ENCODE measurements around the gene MPPED2.

The MPPED2 gene

DNA sequence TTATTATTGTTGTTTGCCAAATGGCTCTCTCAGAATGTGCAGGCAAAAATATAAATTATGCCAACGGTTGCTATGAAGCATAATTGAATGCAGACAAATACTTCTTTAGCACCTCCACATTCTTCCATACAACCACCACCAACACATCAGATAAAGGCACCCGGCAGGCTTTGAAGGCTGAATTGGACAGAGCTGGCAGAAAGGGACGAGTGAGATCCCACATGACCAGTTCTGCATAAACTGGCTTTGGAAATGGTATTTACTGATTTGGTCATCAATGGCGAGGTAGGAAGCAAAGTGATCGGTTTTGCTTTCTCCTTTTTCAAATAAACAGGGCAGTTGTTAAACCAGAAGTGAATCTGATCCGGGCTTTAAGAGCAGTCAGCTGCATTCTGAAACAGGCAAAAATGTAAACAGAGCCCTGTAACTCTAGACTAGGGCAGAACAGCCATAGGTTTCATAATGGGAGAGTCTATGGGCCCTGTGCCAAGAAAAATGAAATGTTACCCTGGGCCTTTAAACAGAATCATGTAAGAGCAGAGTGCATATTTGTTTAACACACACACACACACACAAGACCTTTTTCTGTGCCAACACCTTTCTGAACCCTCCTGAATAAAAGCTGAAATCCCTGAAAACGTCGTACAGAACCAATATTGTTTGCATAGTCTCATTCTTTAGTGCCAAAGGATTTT is 97.7 kb downstream of the MPPED2 start:
- FAIRE-seq (no peak), DNase-seq (ENCODE audit: low spot score) (no peak)

DNA sequence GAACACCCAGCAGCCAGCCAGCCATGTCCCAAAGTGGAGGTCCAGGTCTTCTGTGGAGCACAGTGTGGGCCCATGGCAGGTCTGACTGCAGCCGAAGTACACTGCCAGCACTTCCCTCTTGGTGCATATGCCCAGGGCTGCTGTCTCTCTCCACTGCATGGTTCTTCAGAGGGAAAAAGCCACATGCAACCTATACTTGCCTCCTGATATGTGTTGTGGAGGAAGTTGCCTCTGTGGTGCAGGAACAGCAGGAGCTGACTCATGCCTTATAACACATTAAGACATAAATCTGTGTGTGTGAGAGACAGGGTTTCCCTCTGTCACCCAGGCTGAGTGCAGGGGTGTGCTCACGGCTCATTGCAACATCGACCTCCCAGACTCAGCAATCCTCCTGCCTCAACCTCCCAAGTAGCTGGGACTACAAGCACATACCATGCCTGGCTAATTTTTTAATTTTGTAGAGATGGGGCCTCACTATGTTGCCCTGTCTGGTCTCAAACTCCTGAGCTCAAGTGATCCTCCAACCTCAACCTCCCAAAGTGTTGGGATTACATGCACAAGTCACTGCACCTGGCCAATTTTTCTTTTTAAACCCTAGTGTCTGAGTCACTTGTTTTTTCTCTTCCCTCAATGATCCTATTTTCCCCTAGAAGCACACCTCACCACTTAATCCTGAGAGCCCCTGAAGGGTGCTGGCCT is 98.8 kb downstream of the MPPED2 start:
- no peak for DNase-seq (ENCODE audit: low spot score)
- FAIRE-seq = no peak

DNA sequence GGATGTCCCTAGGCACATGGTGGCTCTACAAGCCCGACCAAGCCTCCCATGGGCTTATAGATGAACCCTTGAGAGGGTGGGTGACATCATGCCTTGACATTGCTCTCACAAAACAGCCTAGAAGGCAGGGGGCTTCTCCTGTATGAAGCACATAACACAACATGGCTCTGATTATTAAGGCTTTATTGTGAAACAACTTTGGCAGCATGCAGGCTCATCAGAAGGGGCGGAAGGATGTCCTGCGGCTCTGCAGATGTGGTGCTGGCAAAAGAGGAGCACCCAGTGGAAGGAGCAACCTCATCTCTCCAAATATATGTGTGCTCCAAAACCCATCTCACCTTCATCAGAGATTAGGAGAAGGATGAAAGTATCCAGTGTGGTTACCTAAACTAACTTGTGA is 100.4 kb downstream of the MPPED2 start:
- DNase-seq (ENCODE audit: low spot score) (no peak), FAIRE-seq (no peak)

DNA sequence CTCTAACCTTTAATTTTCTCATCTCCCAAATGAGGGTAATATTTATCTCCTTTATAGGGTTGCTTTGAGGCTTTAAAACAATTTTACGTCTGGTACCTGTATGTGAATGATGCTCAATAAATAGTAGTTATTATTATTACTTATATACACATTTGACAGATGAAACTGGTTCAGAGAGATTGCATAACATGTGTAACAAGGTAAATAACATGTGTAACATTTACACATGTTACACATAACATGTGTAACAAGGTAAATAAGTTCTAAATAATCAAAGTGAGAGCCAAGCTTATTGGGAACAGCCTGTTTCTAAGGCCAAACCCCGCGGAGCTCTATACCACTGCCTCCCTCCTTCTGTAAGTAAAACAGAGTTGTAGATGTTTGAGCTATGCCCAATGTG is 100.9 kb downstream of the MPPED2 start:
- FAIRE-seq (no peak), DNase-seq (ENCODE audit: low spot score) (no peak)

DNA sequence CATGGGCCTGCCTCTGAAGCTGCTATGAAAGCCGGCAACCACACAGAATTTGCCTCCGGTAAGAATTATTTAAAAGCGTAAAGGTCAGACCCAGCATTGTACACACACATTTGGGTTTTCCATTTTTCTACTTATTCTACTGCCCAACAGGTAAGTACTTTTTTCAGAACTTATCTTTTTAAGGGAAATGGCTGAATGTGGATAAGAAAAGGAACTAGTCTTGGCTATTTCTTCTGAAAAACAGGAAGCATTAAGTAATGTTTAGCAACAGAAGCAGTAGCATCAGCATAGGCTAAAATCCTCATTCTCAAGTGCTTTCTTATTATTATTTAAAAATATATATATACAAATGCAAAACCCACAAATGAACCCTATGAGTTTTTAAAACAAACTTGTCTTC is 103.1 kb downstream of the MPPED2 start:
- DNase-seq (ENCODE audit: low spot score) = no peak

DNA sequence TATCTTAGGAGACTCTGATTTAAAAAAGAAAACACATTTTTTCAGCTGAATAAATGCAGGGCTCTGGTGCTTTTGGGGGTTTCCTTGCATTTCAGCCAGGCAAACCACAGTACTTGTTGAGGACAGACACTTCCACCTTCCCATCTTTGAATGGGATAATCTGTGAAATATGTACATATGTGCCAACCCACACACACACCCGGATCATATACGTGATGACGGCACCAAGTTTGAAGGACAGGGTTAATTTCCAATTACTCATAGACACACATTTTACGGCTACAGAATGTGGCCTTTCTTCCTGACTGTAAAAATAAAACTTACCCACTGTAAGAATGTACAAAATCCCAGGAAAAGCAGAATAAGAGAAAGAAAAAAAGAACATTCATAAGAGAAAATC is 104.4 kb downstream of the MPPED2 start:
- FAIRE-seq (no peak), DNase-seq (ENCODE audit: low spot score) (no peak)

More for the DNA sequence above, 103.1 kb downstream of the MPPED2 start:
- FAIRE-seq = no peak

DNA sequence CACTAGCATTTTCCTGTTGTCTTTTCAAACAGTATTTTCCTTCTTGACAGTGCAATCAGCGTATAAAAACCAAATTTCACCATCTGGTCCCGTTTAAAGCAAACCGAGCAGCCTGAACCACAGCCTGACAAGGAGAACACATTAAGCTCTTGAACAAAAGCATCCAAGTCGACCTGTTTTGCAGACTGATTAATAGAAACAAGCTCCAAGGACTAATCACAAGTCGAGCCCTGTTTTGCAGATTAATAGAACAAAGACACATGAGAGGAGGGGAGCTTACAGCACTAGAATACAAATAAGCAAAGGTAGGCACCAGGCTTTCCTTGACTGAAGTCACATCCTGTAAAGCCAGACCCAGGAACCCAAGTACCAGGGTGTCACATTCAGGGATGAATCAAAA is 104.8 kb downstream of the MPPED2 start:
- FAIRE-seq (no peak), DNase-seq (ENCODE audit: low spot score) (no peak)

DNA sequence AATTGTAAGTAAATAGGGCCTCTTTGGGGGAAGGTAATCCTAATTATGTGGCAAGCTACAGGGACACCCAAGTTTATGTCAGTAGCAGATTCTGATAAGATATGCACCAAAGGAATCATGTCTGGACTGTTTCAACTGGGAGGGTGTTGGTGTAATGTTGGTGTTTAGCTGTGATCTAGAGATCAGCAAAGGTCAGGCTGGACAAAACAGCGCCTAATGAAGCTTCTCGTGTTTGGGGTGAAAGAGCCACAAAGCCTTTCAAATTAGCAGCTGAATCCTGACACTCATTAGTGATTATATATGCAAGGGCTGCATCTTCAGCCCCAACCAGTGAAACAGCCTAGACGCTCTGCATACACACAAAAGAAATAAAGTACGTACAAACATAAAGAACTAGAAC is 106.3 kb downstream of the MPPED2 start:
- DNase-seq (ENCODE audit: low spot score) = no peak
- no peak for FAIRE-seq

DNA sequence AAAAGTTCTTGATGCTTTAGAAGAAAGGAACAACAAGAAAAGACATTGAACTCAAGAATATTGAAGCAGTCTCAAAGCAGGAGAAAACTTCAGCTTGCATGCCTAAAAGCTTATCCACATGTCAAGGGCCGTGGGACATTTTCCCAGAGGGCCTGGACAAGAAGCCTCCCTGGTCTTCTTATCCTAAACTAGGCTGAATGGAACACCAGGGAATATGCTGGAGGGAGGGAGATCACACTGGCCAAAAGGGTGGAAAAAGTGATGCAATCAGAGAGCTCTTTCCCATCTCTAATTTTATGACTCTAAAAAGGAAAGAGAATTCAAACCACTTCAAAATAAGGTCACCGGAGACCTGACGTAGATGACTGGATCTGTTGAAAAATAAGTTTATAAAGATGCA is 107.2 kb downstream of the MPPED2 start:
- DNase-seq (ENCODE audit: low spot score) (no peak), FAIRE-seq (no peak)

DNA sequence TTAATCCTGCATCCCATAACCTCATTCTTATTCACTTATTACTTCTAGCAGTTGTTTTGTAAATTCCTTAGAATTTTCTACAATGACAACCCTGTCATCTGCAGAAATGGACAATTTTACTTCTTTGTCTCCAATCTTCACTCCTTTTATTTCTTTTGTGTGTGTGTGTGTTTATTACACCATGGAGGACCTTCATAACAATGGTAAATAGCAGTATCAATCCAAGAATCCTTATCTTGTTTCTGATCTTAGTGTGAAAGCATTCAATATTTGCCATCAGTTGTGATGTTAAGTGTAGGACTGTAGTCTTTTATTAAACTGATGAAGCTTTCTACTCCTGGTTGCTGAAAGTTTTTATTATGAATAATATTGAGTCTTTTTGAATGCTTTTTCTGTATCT is 109.1 kb downstream of the MPPED2 start:
- FAIRE-seq = no peak

DNA sequence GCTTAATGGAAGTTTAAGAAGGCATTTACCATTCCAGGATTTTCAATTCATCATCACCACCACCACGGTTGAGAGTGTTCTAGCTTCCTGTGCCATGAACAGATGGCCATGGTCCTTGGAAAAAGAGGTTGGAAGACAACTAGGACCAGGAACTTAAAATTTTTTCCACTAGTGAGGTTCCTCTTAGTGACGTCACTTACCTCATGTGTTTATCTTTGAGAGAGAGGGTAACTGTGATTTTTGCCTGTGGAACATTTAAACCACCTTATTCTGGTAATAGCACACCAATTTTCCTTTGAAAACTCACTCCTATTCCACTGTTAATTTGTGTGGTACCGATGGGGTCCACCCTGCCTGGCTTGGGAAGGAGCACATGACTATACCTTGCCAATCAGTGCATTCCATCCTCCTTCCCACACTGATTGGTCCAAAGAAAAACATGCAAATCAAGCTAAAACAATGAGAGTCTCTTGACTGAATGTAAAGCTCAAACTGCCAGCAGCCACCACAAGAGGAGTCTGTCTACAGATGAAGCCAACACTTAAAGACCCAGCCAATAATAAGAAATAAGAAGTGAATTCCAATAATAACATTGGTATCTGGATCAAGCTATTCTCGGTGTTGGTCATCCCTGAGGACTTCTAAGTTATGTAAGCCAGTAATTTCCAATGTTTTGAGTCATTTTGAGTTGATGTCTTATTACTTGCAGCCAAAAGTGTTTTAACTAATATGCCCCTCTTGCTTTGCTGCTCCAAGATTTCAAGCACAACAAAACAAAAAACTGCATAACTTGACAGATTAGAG is 111.8 kb downstream of the MPPED2 start:
- FAIRE-seq (no peak), DNase-seq (ENCODE audit: low spot score) (no peak)

More for the DNA sequence above, 109.1 kb downstream of the MPPED2 start:
- no peak for DNase-seq (ENCODE audit: low spot score)

DNA sequence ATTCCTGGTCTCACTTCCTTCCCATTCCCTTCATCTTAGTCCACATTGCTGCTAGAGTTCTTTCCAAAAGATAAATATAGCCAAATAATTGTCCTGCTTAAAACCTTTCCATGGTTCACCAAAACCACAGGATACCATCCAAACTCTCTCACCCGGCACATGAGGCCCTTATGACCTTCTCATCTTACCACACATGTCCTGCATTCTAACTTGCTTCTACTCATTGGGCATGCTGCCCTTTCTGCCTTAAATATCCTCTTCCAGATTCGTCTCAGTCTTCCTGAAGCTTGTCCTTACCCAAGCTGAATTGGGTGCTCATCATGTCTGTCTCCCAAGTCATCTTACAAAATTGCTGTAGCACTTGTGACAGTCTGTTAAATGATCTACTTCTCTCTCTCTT is 114.9 kb downstream of the MPPED2 start:
- FAIRE-seq (no peak), DNase-seq (ENCODE audit: low spot score) (no peak)

DNA sequence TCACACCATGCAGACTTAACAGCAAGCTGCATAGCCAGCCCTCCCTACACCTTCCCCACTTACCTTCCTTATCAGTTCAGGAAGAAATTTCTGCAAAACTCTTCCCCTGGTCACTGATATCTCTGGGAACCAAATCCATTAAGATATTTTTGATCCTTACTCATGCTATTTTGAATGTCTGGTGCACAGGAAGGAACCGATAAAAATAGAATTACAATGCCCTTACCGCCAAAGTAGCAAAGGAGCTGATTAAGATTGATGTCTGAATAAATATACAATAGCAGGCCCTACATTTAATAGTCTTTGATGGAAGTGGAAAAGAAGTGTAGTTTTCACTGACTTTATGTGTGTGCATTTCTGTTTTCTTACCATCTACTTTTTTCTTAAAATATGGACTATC is 117.3 kb downstream of the MPPED2 start:
- no peak for FAIRE-seq

DNA sequence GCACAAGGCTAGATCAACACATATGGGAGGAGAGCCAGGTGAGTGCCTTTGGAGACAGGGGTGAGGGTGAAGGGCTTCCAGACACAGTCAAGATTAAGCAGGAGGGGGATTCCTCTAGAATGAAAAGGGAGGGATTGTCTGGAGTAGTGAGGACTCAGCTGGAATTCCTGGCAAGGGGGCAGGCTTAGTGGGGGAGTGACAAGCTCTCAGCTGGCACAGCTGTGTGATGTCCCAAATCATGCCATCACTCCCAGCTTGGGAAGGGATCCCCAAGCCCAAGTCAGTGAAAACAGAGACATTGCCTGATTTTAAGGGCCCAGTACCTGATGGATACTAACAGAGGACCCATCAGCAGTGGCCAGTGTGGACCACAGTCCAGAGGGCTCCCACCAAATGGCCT is 119.0 kb downstream of the MPPED2 start:
- FAIRE-seq (no peak), DNase-seq (ENCODE audit: low spot score) (no peak)

More for the DNA sequence above, 117.3 kb downstream of the MPPED2 start:
- DNase-seq (ENCODE audit: low spot score) = no peak

DNA sequence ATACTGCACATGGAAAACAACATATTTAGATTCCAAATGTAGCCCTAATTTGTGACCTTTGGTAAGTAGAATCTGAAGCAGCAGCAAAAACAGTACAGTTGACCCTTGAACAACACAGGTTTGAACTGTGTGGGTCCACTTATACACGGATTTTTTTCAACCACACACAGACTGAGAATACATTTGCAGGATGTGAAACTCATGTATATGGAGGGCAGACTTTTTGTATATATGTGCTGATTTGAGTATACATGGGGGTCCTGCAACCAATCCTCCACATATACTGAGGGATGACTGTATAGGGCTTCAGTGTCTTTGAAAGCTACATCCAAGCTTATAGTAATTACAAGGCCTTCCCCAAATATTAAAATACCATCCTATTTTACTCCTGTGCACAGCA is 120.5 kb downstream of the MPPED2 start:
- DNase-seq (ENCODE audit: low spot score) (no peak), FAIRE-seq (no peak)

DNA sequence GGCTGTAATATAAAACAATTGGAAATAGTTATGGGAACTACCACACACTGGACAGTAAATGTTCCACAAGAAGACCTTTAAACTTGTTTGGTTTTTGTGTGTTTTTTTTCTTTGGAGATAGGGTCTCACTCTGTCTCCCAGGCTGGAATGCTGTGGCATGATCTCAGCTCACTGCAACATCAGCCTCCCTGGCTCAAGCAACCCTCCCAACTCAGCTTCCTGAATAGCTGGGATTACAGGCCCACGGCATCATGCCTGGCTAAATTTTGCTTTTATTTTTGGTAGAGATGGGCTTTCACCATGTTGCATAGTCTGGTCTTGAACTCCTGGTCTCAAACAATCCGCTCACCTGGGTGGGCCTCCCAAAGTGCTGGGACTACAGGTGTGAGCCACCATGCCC is 121.0 kb downstream of the MPPED2 start:
- FAIRE-seq (no peak), DNase-seq (ENCODE audit: low spot score) (no peak)

DNA sequence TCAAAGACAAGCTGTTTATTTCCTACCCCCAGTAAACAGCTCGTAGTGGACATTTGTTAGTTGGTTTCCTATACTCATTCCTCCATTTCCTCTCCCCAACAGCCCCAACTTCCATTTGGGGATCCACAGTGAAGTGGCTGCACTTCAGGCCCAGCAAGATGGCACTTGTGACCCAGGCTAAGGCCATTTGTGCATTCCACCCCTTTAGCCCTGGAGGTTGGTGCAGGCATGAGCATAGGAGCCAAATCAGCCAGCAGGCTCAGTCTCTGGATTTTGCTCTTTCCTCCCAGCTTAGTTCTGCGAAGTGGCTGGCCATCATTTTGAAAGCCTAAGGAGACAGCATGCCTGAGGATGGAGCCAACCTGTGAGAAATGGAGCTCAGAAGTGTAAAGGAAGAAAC is 122.9 kb downstream of the MPPED2 start:
- no peak for FAIRE-seq

DNA sequence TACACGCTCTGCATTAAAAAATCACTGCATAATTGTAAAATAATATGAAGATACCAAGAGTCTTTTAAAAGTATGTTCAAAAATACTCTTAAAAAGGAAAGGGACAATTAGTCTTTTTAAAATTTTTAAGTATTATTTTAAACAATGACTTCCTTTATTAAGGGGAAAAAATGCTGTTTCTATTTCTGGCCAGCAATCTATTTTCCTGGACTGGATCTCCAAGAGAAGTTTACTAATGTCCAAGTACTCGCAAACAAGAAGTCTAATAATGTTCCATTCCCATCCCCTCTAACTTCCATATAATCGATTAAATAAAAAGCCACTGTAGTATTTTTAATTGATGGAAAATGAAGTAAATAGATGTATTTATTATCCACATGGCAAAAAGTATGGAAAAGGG is 123.7 kb downstream of the MPPED2 start:
- FAIRE-seq (no peak), DNase-seq (ENCODE audit: low spot score) (no peak)

More for the DNA sequence above, 122.9 kb downstream of the MPPED2 start:
- DNase-seq (ENCODE audit: low spot score) = no peak

DNA sequence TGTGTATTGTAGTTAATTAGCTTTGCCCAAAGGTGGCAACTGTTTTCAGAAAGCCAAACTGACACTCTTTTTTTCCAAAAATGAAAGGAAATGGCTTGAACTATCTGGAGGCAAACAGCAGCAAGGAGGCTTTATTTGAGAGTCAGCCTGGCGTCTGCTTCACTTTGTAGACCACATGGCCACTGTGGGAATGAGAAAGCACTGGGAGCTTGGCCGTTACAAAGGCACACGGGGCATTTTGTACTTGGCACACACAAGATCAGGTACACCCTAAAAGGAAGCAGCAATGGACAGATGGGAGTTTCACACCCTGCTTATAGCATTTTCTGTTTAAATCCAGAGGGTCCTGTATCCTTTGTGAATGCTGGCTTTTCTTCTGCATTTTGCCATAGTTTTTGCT is 126.3 kb downstream of the MPPED2 start:
- FAIRE-seq = no peak
- no peak for DNase-seq (ENCODE audit: low spot score)

DNA sequence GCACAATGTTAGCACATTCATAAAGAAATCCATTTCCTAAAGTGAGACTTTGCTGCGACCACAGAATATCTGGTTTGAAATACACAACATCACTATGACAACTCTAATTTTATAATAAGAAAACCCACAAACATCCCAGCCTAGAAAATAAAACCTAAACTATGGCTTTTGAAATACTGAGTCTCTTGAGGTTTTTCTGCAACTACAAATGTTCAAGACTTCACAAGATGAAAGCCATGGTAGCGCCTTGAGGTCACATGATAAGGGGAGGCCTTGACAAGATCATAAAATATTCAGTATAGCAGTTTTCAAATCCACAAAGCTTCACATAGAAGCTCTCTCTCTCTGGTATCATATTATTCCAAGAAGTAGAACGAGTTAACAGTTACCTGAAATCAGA is 126.8 kb downstream of the MPPED2 start:
- DNase-seq (ENCODE audit: low spot score) (no peak), FAIRE-seq (no peak)

DNA sequence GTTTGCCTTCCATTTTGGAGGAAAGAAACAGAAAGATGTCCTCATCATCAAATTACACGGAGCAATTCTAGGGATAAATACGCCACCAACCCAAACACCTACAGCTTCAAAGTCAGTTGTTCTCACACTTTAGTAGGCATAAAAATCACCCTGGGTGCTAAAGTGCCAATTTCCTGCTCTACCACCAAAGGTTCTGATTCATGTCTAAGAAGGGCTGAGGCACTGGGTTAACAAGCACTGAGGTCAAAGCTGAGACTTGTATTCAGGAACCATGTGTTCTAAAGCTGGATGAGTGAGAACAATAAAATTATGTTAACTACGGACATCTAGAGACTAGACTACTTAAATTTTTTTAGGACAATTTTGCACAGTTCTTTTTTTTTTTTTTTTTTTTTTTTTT is 127.6 kb downstream of the MPPED2 start:
- no peak for FAIRE-seq
- no peak for DNase-seq (ENCODE audit: low spot score)

DNA sequence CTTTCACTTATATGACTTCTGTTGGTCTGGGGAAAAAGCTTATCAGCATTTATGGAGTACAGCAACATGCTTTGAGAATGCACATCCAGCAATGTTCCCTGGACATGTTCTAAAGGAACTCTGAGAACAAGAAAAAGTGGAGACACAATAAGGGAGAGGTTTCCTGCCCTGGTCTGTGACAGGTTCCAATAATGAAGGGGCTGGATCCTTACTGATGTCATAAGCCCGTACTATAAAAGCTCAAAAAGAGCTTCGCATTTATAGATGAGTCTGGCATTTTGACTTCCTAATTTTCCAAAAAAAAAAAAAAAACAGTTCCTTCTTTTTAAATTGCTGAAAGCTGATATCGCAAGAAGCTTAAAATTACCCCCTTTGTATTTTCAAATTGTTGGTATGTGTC is 129.1 kb downstream of the MPPED2 start:
- DNase-seq (ENCODE audit: low spot score) (no peak), FAIRE-seq (no peak)

All from RCC 7860 (cell line).